Astrocyte (in vitro differentiated cells and primary cell): Measurements from ENCODE around the gene AMD1.

Source experiments
- EZH2 ChIP-seq: IDR thresholded peaks from 2 replicates; pipeline ENCODE4 v1.6.1; 2012; ENCODE audit warnings: mild to moderate bottlenecking, low read length, inconsistent platforms; ENCODE audit not compliant: insufficient read depth
- TF ChIP-seq, protein P1 (sequence below): IDR thresholded peaks from 2 replicates; pipeline ENCODE4 v1.5.1; 2011; ENCODE audit warnings: low read depth, mild to moderate bottlenecking, inconsistent platforms, low read length, moderate library complexity; ENCODE audit not compliant: insufficient read depth

DNA sequence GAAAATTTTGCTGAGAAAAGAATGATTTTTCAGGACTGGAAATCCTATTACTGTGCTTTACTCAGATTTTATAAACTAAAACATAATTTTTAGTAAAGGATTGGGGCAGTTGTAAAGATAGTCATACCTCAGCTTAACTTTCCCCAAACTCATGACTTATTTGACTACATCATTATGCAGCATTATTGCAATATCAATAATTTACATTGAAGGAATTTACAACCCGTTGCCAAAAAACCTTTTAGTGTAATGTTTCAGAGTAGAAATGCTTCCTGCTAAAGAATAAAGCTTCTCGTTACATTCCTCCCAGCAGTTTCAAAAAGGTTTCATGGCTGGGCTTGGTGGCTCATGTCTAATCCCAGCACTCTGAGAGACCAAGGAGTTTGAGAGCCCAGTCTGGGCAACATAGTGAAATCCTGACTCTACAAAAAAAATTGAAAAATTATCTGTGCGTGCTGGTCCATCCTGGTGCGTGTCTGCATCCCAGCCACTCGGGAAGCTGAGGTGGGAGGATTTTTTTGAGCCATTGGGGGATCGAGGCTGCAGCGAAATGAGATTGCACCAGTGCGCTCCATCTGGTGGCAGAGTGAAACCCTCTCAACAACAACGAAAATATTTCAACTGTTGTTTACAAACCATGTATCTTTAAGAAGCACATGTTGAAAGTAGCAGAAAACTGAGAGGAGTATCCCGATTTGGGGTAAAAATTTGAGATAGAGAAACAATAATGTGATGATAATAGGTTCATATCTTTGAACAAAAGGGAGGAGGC, 4.4 kb downstream of the AMD1 start:
- TF ChIP-seq, protein P1, sequence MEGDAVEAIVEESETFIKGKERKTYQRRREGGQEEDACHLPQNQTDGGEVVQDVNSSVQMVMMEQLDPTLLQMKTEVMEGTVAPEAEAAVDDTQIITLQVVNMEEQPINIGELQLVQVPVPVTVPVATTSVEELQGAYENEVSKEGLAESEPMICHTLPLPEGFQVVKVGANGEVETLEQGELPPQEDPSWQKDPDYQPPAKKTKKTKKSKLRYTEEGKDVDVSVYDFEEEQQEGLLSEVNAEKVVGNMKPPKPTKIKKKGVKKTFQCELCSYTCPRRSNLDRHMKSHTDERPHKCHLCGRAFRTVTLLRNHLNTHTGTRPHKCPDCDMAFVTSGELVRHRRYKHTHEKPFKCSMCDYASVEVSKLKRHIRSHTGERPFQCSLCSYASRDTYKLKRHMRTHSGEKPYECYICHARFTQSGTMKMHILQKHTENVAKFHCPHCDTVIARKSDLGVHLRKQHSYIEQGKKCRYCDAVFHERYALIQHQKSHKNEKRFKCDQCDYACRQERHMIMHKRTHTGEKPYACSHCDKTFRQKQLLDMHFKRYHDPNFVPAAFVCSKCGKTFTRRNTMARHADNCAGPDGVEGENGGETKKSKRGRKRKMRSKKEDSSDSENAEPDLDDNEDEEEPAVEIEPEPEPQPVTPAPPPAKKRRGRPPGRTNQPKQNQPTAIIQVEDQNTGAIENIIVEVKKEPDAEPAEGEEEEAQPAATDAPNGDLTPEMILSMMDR: peak; percentile 41
- TF ChIP-seq EZH2: no peak
